Smooth muscle cell (in vitro differentiated cells): ENCODE measurements around the gene CLMN. TPM values are rescaled to one million over a fixed set of nuclear protein-coding genes. Genes with fewer than 3 reads are reported as not detected.

ENCODE experiments used
- DNase-seq: peaks from one replicate; lab custom pipeline; 2025; ENCODE audit not compliant: unreplicated experiment; lab: John Stamatoyannopoulos, UW
- H2AFZ ChIP-seq: fragments of 200-600 bp; sonication (generic); 2 replicates; pipeline ENCODE4 v1.6.0; 2016; ENCODE audit warnings: antibody characterized with exemption, low read depth, mild to moderate bottlenecking
- H3F3A ChIP-seq: fragments of 200-600 bp; sonication (generic); 2 replicates; pipeline ENCODE4 v1.6.0; 2017; ENCODE audit warnings: antibody characterized with exemption, low read depth
- H3K27ac ChIP-seq: fragments of 200-600 bp; sonication (generic); 2 replicates; pipeline ENCODE4 v1.5.1; 2016; ENCODE audit warnings: low read depth, mild to moderate bottlenecking
- H3K27me3 ChIP-seq: fragments of 200-600 bp; sonication (generic); 2 replicates; pipeline ENCODE4 v1.6.1; 2016; ENCODE audit warnings: low read depth, mild to moderate bottlenecking
- H3K36me3 ChIP-seq: fragments of 200-600 bp; sonication (generic); 2 replicates; pipeline ENCODE4 v1.5.1; 2016; ENCODE audit warnings: low read depth
- H3K4me1 ChIP-seq: fragments of 200-600 bp; sonication (generic); 2 replicates; pipeline ENCODE4 v1.5.1; 2016; ENCODE audit warnings: low read depth
- H3K4me2 ChIP-seq: fragments of 200-600 bp; sonication (generic); 2 replicates; pipeline ENCODE4 v1.6.0; 2016; ENCODE audit warnings: mild to moderate bottlenecking
- H3K4me3 ChIP-seq: fragments of 200-600 bp; sonication (generic); 2 replicates; pipeline ENCODE4 v1.5.1; 2016; ENCODE audit warnings: mild to moderate bottlenecking
- H3K79me2 ChIP-seq: fragments of 200-600 bp; sonication (generic); 2 replicates; pipeline ENCODE4 v1.6.0; 2016; ENCODE audit warnings: low read depth, mild to moderate bottlenecking
- H3K9ac ChIP-seq: fragments of 200-600 bp; sonication (generic); 2 replicates; pipeline ENCODE4 v1.6.0; 2016; ENCODE audit warnings: low read depth
- H3K9me3 ChIP-seq: fragments of 200-600 bp; sonication (generic); replicated peaks from 2 replicates; pipeline ENCODE4 v1.5.1; 2016; ENCODE audit warnings: low read depth
- H4K20me1 ChIP-seq: fragments of 200-600 bp; sonication (generic); 2 replicates; pipeline ENCODE4 v1.6.0; 2016; ENCODE audit warnings: low read depth
- WGBS: methylation state at CpG from one replicate; pipeline ENCODE4 v1.1.7; 2016; ENCODE audit warnings: low lambda C conversion rate; 5-methylcytosine and 5-hydroxymethylcytosine counted together
- polyA plus RNA-seq: library from polyadenylated mRNA; unstranded; fragments of >200 nt; fragmentation: Nextera tagmentation; extraction: Ambion mirVana; gene quantifications from 2 replicates; pipeline ENCODE4 v1.2.1, GENCODE V29; 2016
- total RNA-seq: library from RNA; depleted of rRNA; stranded (reverse); fragments of >200 nt; gene quantifications from 2 replicates; pipeline ENCODE4 v1.2.3, GENCODE V29; 2014
- TF ChIP-seq, protein P1 (sequence below): fragments of 200-600 bp; sonication (generic); IDR thresholded peaks from 2 replicates; pipeline ENCODE4 v1.5.1; 2017; ENCODE audit warnings: borderline replicate concordance, mild to moderate bottlenecking, antibody characterized with exemption; ENCODE audit not compliant: insufficient read depth, poor library complexity, severe bottlenecking

The CLMN gene
- total and polyA plus RNA-seq, 2 experiments from 2014 or later, result 1.3 to 3.5 TPM

DNA sequence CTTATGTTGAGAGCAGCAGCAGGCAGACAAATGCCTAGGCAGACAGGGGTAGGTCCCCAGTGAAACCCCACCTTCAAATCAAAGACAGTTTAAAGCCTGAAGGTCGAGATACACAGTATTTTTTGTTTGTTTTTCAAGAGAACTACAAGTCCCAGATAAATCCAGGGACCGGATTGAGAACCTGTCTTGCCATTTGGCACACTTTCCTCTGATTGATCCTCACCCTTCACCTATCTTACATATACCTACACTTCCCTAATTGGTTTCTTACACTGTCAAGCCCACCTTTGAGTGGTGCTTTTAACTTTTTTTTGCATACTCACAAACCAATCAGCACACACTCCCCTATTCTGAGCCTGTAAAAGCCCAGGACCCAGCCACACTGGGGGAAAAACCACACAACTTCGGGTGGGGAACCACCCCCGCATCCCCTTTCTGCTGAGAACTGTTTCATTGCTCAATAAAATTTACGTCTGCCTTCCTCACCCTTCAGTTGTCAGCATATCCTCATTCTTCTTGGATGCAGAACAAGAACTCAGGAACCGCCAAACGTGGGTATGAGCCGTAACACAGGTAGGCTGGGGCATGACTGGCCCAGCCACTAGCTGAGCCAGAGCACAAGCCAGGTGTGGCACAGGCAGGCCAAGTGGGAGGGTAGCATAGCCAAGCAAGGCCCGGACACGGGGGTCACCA, 173.5 kb downstream of the CLMN start:
- no peak overlapping the region for H3K4me2 ChIP-seq
- no peak overlapping the region for H3K4me3 ChIP-seq
- TF ChIP-seq, protein P1, sequence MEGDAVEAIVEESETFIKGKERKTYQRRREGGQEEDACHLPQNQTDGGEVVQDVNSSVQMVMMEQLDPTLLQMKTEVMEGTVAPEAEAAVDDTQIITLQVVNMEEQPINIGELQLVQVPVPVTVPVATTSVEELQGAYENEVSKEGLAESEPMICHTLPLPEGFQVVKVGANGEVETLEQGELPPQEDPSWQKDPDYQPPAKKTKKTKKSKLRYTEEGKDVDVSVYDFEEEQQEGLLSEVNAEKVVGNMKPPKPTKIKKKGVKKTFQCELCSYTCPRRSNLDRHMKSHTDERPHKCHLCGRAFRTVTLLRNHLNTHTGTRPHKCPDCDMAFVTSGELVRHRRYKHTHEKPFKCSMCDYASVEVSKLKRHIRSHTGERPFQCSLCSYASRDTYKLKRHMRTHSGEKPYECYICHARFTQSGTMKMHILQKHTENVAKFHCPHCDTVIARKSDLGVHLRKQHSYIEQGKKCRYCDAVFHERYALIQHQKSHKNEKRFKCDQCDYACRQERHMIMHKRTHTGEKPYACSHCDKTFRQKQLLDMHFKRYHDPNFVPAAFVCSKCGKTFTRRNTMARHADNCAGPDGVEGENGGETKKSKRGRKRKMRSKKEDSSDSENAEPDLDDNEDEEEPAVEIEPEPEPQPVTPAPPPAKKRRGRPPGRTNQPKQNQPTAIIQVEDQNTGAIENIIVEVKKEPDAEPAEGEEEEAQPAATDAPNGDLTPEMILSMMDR, result no peak
- H4K20me1 ChIP-seq, result peaks cover 92% of the 10 kb centered on the region
- H3K9me3 ChIP-seq, result peaks cover 4% of the 10 kb centered on the region
- H3K79me2 ChIP-seq, result peaks cover 99% of the 10 kb centered on the region
- 90% methylated on average over 10 of the region's 10 CpGs for WGBS
- no peaks in the 10 kb centered on the region for H3K36me3 ChIP-seq
- no peak overlapping the region for H3K27ac ChIP-seq
- no peaks in the 10 kb centered on the region for H3F3A ChIP-seq
- no peak for DNase-seq
- H3K4me1 ChIP-seq, result no peaks in the 10 kb centered on the region
- H3K9ac ChIP-seq, result no peak overlapping the region
- H2AFZ ChIP-seq, result no peak overlapping the region
- no peaks in the 10 kb centered on the region for H3K27me3 ChIP-seq

DNA sequence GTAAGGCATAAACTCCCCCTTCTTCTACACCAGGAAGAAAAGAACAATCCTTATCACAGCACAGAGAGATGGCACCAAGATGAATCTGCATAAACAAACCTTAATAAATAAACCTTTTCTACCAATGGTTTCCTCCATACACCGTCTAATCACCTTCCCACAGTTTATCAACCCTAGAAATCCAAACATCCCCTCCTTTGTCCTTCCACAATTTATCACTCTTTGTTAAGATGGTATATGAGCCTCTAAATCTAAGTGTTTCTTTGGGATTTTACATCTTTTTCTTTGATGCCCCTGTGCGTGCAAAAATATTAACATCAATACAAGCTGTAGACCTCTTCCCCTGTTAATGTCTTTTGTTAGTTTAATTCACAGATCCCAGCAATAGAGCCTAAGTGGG, 174.9 kb downstream of the CLMN start:
- Histone ChIP-seq H3K79me2 (peaks cover 99% of the 10 kb centered on the region), H3K27ac (no peak overlapping the region), H3K9ac (no peak overlapping the region), H3F3A (no peaks in the 10 kb centered on the region), H3K27me3 (no peaks in the 10 kb centered on the region), H2AFZ (no peak overlapping the region), H3K4me1 (peaks cover 8% of the 10 kb centered on the region), H3K4me3 (no peak overlapping the region), H3K36me3 (no peaks in the 10 kb centered on the region), H3K4me2 (no peak overlapping the region), H4K20me1 (peaks cover 91% of the 10 kb centered on the region), H3K9me3 (peaks cover 4% of the 10 kb centered on the region)
- TF ChIP-seq, protein P1, result no peak
- WGBS, result 100% methylated on average over 2 of the region's 2 CpGs
- DNase-seq, result no peak

DNA sequence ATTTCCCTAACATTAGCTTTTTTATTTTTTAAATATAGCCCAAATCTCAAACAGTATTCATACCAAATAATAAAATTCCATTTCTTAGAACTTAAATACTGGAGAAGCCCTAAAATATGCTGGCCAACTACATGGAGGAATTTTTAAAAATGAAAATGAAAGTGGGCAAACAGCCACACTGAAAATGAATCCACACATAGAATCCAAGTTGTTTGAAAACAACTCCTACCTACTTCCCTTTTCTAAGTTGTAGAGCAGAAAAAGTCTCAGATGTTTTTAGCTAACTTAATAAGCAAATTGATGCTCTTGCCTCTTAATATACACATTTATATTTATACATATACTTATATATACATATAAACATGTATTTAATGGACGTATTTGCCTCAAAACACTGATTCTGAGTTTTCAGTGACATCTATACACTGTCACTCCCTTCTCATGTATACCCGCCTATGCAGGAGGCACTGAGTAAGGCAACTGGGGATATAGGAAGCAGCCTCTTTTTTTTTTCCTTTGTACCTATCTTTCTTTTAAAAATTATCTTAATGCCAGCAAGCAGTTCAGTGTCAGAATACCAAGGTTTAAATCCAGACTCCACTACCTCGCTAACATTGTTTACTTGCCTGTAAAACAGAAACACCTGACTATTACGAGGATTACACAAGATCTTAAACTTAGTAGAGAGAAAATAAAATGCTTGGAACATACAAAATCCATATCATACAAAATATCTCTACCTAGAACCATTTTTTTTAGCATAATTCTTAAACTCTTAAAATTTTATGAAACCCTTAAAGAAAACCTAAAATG, 175.7 kb downstream of the CLMN start:
- H3K9me3 ChIP-seq, result peaks cover 4% of the 10 kb centered on the region
- TF ChIP-seq, protein P1, result no peak
- H3K9ac ChIP-seq, result no peak overlapping the region
- 94% methylated on average over 4 of the region's 4 CpGs for WGBS
- no peaks in the 10 kb centered on the region for H3F3A ChIP-seq
- peaks cover 99% of the 10 kb centered on the region for H3K79me2 ChIP-seq
- no peak overlapping the region for H3K27ac ChIP-seq
- no peak for DNase-seq
- no peak overlapping the region for H3K4me3 ChIP-seq
- H3K4me2 ChIP-seq, result no peak overlapping the region
- H3K36me3 ChIP-seq, result no peaks in the 10 kb centered on the region
- no peak overlapping the region for H2AFZ ChIP-seq
- H4K20me1 ChIP-seq, result peaks cover 91% of the 10 kb centered on the region
- peaks cover 15% of the 10 kb centered on the region for H3K4me1 ChIP-seq
- no peaks in the 10 kb centered on the region for H3K27me3 ChIP-seq
